HEK293T (cell line): Measurements from ENCODE around the gene HKDC1.

Source experiments
- CTCF ChIA-PET: fragments of 350-600 bp; formaldehyde crosslinking; extraction: SDS; loops from one replicate; lab custom pipeline; 2021; ENCODE audit warnings: antibody characterized with exemption, inconsistent platforms; lab: Yijun Ruan, JAX
- POLR2A ChIA-PET: fragments of 350-600 bp; formaldehyde crosslinking; extraction: SDS; loops from one replicate; lab custom pipeline; 2020; ENCODE audit warnings: antibody characterized with exemption, inconsistent platforms; lab: Yijun Ruan, JAX
- DNase-seq: peaks from one replicate; pipeline ENCODE4 v3.0.0; 2012; ENCODE audit warnings: mixed read lengths; ENCODE audit errors: extremely low spot score
- ARNT ChIP-seq: fragments of 450-650 bp; IDR thresholded peaks from 2 replicates; pipeline ENCODE4 v1.6.1; 2017; ENCODE audit warnings: mild to moderate bottlenecking
- BHLHE40 ChIP-seq: fragments of 450-650 bp; IDR thresholded peaks from 2 replicates; pipeline ENCODE4 v1.6.1; 2016; ENCODE audit warnings: mild to moderate bottlenecking, moderate library complexity, borderline replicate concordance
- CTBP1 ChIP-seq: fragments of 450-650 bp; IDR thresholded peaks from 2 replicates; pipeline ENCODE4 v1.6.1; 2016; ENCODE audit warnings: borderline replicate concordance
- ELF4 ChIP-seq: fragments of 450-650 bp; IDR thresholded peaks from 2 replicates; pipeline ENCODE4 v1.6.1; 2017; ENCODE audit warnings: antibody characterized with exemption
- FOXA1 ChIP-seq: fragments of 450-650 bp; IDR thresholded peaks from 2 replicates; pipeline ENCODE4 v1.6.1; 2016; ENCODE audit warnings: mild to moderate bottlenecking
- FOXK2 ChIP-seq: fragments of 450-650 bp; IDR thresholded peaks from 2 replicates; pipeline ENCODE4 v1.6.1; 2016; ENCODE audit warnings: mild to moderate bottlenecking
- FOXM1 ChIP-seq: fragments of 450-650 bp; IDR thresholded peaks from 2 replicates; pipeline ENCODE4 v1.6.1; 2017; ENCODE audit warnings: mild to moderate bottlenecking, borderline replicate concordance
- HDGF ChIP-seq: fragments of 450-650 bp; IDR thresholded peaks from 2 replicates; pipeline ENCODE4 v1.6.1; 2017; ENCODE audit warnings: antibody characterized with exemption, borderline replicate concordance
- L3MBTL2 ChIP-seq: fragments of 450-650 bp; conservative IDR thresholded peaks from 2 replicates; pipeline ENCODE4 v1.6.1; 2016; ENCODE audit warnings: mild to moderate bottlenecking
- LEF1 ChIP-seq: fragments of 450-650 bp; IDR thresholded peaks from 2 replicates; pipeline ENCODE4 v1.6.1; 2017; ENCODE audit warnings: mild to moderate bottlenecking, borderline replicate concordance
- NFRKB ChIP-seq: fragments of 450-650 bp; IDR thresholded peaks from 2 replicates; pipeline ENCODE4 v1.6.1; 2016; ENCODE audit warnings: mild to moderate bottlenecking, moderate library complexity
- SP1 ChIP-seq: fragments of 450-650 bp; IDR thresholded peaks from 2 replicates; pipeline ENCODE4 v1.6.1; 2017
- SUZ12 ChIP-seq: fragments of 450-650 bp; IDR thresholded peaks from 2 replicates; pipeline ENCODE4 v1.6.1; 2016; ENCODE audit warnings: mild to moderate bottlenecking
- TARDBP ChIP-seq: fragments of 450-650 bp; IDR thresholded peaks from 2 replicates; pipeline ENCODE4 v1.6.1; 2016
- ZNF384 ChIP-seq: fragments of 450-650 bp; IDR thresholded peaks from 2 replicates; pipeline ENCODE4 v1.6.1; 2016
- TF ChIP-seq, protein P1 (sequence below): fragments of 450-650 bp; IDR thresholded peaks from 2 replicates; pipeline ENCODE4 v1.6.1; 2016

The HKDC1 gene

GRCh38 chr10:69242040-69242851 is 22.1 kb downstream of the HKDC1 start:
- DNase-seq: no peak
- TF ChIP-seq HDGF (no peak), ARNT (no peak), CTBP1 (no peak), ELF4 (no peak), FOXM1 (no peak), SUZ12 (no peak), SP1 (no peak), ZNF384 (no peak), FOXA1 (no peak)
- TF ChIP-seq, protein P1, sequence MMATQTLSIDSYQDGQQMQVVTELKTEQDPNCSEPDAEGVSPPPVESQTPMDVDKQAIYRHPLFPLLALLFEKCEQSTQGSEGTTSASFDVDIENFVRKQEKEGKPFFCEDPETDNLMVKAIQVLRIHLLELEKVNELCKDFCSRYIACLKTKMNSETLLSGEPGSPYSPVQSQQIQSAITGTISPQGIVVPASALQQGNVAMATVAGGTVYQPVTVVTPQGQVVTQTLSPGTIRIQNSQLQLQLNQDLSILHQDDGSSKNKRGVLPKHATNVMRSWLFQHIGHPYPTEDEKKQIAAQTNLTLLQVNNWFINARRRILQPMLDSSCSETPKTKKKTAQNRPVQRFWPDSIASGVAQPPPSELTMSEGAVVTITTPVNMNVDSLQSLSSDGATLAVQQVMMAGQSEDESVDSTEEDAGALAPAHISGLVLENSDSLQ: no peak
- ChIA-PET POLR2A (no interaction called here), CTCF (interaction anchor here (0.6 kb wide), 1 partner anchor 273 kb away, joined by 3 read pairs; no protein-coding TSS in a partner anchor)

DNA sequence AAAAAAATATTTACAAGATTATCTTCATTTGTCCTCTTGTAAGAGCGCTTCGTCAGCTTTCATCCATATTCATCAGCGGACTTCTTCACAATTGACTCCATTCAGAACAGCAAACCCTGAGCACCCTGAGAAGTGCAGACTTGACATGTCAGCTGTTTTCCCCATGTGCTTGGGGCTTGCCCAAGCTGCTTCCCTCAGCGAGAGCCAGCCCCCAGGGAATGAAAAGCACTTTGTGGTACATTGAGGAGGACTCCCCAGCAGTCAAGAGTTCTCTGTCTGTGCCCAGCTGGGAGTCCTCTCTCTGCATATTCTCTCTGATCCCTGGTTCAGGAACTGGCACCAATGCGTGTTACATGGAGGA is 22.7 kb downstream of the HKDC1 start:
- ChIA-PET CTCF (no interaction called here), POLR2A (no interaction called here)
- DNase-seq: no peak
- TF ChIP-seq LEF1 (no peak), BHLHE40 (no peak), TARDBP (no peak), NFRKB (no peak)

- TF ChIP-seq FOXA1: no peak
- ChIA-PET POLR2A (no interaction called here), CTCF (no interaction called here)
- DNase-seq: no peak
Observed at GRCh38 chr10:69243817-69244216, 23.7 kb downstream of the HKDC1 start.

- POLR2A ChIA-PET: no interaction called here
- TF ChIP-seq, protein P1: no peak
- TF ChIP-seq SP1 (no peak), L3MBTL2 (no peak), TARDBP (no peak), CTBP1 (no peak), SUZ12 (no peak)
- no peak for DNase-seq
- CTCF ChIA-PET: interaction anchor here (0.8 to 1.7 kb wide), 2 partner anchors 26 to 147 kb away, joined by 3 to 9 read pairs; no protein-coding TSS in a partner anchor
Observed at GRCh38 chr10:69246036-69246435, 25.9 kb downstream of the HKDC1 start.

DNA sequence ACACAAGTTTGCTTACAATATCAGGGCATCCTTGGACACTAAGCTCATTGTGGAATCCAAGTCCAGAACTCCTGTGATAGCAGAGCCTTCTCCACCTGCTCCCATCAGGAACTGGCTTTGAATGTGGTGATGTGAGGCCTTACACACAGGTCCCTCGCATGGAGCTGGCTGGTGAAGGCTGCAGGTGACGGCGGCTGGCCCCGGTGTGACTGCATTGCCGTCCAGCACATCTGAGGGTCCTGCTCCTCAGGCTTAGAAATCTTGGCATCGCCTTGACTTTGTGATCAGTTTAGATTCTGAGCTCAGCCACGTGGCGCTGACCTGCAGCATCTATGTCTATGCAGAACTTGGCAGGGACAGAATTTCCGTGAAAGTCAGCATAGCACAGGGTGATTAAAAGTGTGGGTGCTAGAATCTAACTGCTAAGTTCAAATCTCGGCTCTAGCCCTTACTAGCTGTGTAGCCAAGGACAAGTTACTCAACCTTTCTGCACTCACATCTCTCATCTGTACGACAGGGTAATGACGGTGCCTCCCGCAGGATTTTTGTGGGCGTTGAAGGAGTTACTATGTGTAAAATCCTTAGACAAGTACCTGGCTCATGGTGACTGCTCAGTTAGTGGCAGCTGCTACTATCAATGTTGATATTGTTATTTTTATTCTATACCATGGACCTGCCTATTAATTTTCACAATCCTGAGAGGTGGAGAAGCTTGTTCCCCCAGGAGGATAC is 26.6 kb downstream of the HKDC1 start:
- ChIA-PET POLR2A (no interaction called here), CTCF (interaction anchor here (1.7 kb wide), 1 partner anchor 146 kb away, joined by 9 read pairs; no protein-coding TSS in a partner anchor)
- TF ChIP-seq SP1 (no peak), HDGF (no peak), CTBP1 (no peak), FOXK2 (no peak), ZNF384 (no peak), NFRKB (no peak), ELF4 (no peak), L3MBTL2 (no peak), FOXM1 (no peak), BHLHE40 (no peak), LEF1 (no peak), TARDBP (no peak), ARNT (no peak), FOXA1 (no peak), SUZ12 (no peak)
- TF ChIP-seq, protein P1: no peak
- no peak for DNase-seq

- ChIA-PET CTCF (no interaction called here), POLR2A (no interaction called here)
- DNase-seq: no peak
- TF ChIP-seq FOXM1 (no peak), BHLHE40 (no peak), SUZ12 (no peak), NFRKB (no peak), ARNT (no peak), HDGF (no peak), SP1 (no peak), FOXK2 (no peak), TARDBP (no peak), ELF4 (no peak)
- TF ChIP-seq, protein P1: no peak
Observed at GRCh38 chr10:69247313-69247710, 27.2 kb downstream of the HKDC1 start.
